Astrocyte of the spinal cord (primary cell): ENCODE results near the gene KRTAP10-12.

Experiments
- DNase-seq: peaks from one replicate; pipeline ENCODE4 v3.0.0; 2011; ENCODE audit warnings: low read depth, low spot score
- H3K4me3 ChIP-seq: 2 replicates; pipeline ENCODE4 v1.5.1; 2011; ENCODE audit warnings: low read depth, mild to moderate bottlenecking, low read length, moderate library complexity
- CTCF ChIP-seq: IDR thresholded peaks from 2 replicates; pipeline ENCODE4 v1.5.1; 2012; ENCODE audit warnings: low read depth, mild to moderate bottlenecking, low read length, inconsistent platforms
- in situ Hi-C: cut with HindIII; loops from 2 replicates; pipeline ENCODE4 v1.10.0; 2017; ENCODE audit warnings: low sequenced_read_pairs

The KRTAP10-12 gene

GRCh38 chr21:44653123-44653522 is 43.8 kb upstream of the KRTAP10-12 start:
- no peak overlapping the region for H3K4me3 ChIP-seq
- in situ Hi-C loops = no loop called here
- no peak for DNase-seq
- TF ChIP-seq CTCF = no peak

- TF ChIP-seq CTCF = no peak
- in situ Hi-C loops = no loop called here
- no peak overlapping the region for H3K4me3 ChIP-seq
- no peak for DNase-seq
Measured at GRCh38 chr21:44653656-44654575, 43.1 kb upstream of the KRTAP10-12 start.

- TF ChIP-seq CTCF = no peak
- in situ Hi-C loops = no loop called here
- no peak for DNase-seq
Measured at GRCh38 chr21:44654576-44655175, 42.3 kb upstream of the KRTAP10-12 start, which contains the start of gene KRTAP12-4. Gene KRTAP12-4 (minus strand): TSS chr21:44654659. CDS start chr21:44654614, 45 bp downstream.

GRCh38 chr21:44656868-44657267 is 40.1 kb upstream of the KRTAP10-12 start:
- DNase-seq = no peak
- in situ Hi-C loops = no loop called here
- no peak overlapping the region for H3K4me3 ChIP-seq
- TF ChIP-seq CTCF = no peak

More at GRCh38 chr21:44654576-44655175, 42.3 kb upstream of the KRTAP10-12 start, which contains the start of gene KRTAP12-4:
- no peak within 1 kb of the TSS for H3K4me3 ChIP-seq

GRCh38 chr21:44657635-44658540 is 39.1 kb upstream of the KRTAP10-12 start, which contains the start of gene KRTAP12-3:
Gene KRTAP12-3 (plus strand): TSS chr21:44657932. CDS start chr21:44657980, 48 bp downstream.
- no peak within 1 kb of the TSS for H3K4me3 ChIP-seq
- in situ Hi-C loops = no loop called here
- no peak for TF ChIP-seq CTCF
- no peak for DNase-seq

- no peak for TF ChIP-seq CTCF
- in situ Hi-C loops = no loop called here
- DNase-seq = no peak
- H3K4me3 ChIP-seq = no peak overlapping the region
Measured at GRCh38 chr21:44658541-44658910, 38.4 kb upstream of the KRTAP10-12 start.
